ENCODE data around the gene SLC25A3. TPM values are rescaled to one million over a fixed set of nuclear protein-coding genes. Genes with fewer than 3 reads are reported as not detected.

The SLC25A3 gene
- total and polyA plus RNA-seq, 2 of the 13 experiments (the other 11 are each of a cell fraction or from before 2014, with no cell fraction given) = 292 to 829 TPM

GRCh38 chr12:98574110-98574509, 19.4 kb upstream of the SLC25A3 start:
- ATAC-seq (peak; percentile 86), FAIRE-seq (peak; percentile 56), DNase-seq (ENCODE audit: low spot score) (peak; percentile 79)
- WGBS (ENCODE audit: low lambda C conversion rate) = 0% methylated on average over 1 of the region's 1 CpG
- H3K4me1 ChIP-seq (ENCODE audit: insufficient read depth, low read length) = peaks cover 38% of the 10 kb centered on the region
- peak overlapping the region; percentile 55 for H3K27ac ChIP-seq (ENCODE audit: extremely low read length, insufficient read depth, low read length)
- intact Hi-C loops (cut with micrococcal nuclease; ENCODE audit: unreplicated experiment) (no loop called here), in situ Hi-C loops (cut with HindIII; ENCODE audit: extremely low pct_ligation_motif_present, low pct_unique_long_range_greater_than_20kb) (no loop called here)
- no peaks in the 10 kb centered on the region for H3K27me3 ChIP-seq (ENCODE audit: control insufficient read depth in 1 of 2, insufficient read depth in 2 of 2, low read length in 2 of 2)
- H3K36me3 ChIP-seq (replicated peaks in 1 of 2; ENCODE audit: control insufficient read depth in 1 of 2, insufficient read depth in 2 of 2, low read length in 2 of 2) = no peaks in the 10 kb centered on the region
- POLR2A ChIA-PET = interaction anchor here (1.4 kb wide), 1 partner anchor 19 kb away, joined by 5 read pairs; the partner anchor contains the start of gene SLC25A3
- H4K20me1 ChIP-seq (ENCODE audit: insufficient read depth, low read length) = no peaks in the 10 kb centered on the region
- no peaks in the 10 kb centered on the region for H3K79me2 ChIP-seq (ENCODE audit: insufficient read depth, low read length)
- H3K9me3 ChIP-seq (ENCODE audit: low read length) = no peaks in the 10 kb centered on the region
- H3K4me3 ChIP-seq (replicated peaks in 1 of 3; ENCODE audit: insufficient read depth in 1 of 3, low read depth in 2 of 3, low read length in 3 of 3) = no peak overlapping the region; a peak in 1 of 6 replicates
- no peak overlapping the region for H3K9ac ChIP-seq (ENCODE audit: insufficient read depth, low read depth, low read length)
- no TSS peak for BruUV-seq (replicated peaks)
- H3K4me2 ChIP-seq (ENCODE audit: low read depth, low read length) = peak overlapping the region; percentile 55
- CTCF ChIA-PET (ENCODE audit: low intra/inter-chr PET ratio, low total read pairs) = no interaction called here
- H2AFZ ChIP-seq (ENCODE audit: low read length) = no peak overlapping the region
- TF ChIP-seq SNAPC2 (CRISPR knock-in tag; IDR thresholded peaks at IDR 0.05) (no peak), MTERF4 (CRISPR knock-in tag; IDR thresholded peaks at IDR 0.05) (no peak), MLX (CRISPR knock-in tag; IDR thresholded peaks at IDR 0.05) (0 out of 2 replicates have a peak, but pooled peaks have one; percentile 21), MEF2D (CRISPR knock-in tag; IDR thresholded peaks at IDR 0.05) (peak; percentile 97), RXRB (CRISPR knock-in tag; IDR thresholded peaks at IDR 0.05; ENCODE audit: borderline replicate concordance) (0 out of 2 replicates have a peak, but pooled peaks have one; percentile 18), ZFP36 (IDR thresholded peaks at IDR 0.05; ENCODE audit: borderline replicate concordance, low read depth, low read length, partially characterized antibody) (no peak), CHD4 (IDR thresholded peaks at IDR 0.05; ENCODE audit: borderline replicate concordance, low read length) (no peak), GATAD2A (CRISPR knock-in tag; IDR thresholded peaks at IDR 0.05) (peak; percentile 74), NR2F2 (IDR thresholded peaks at IDR 0.05; ENCODE audit: borderline replicate concordance, low read depth) (0 out of 2 replicates have a peak, but pooled peaks have one; percentile 17), ZNF772 (CRISPR knock-in tag; IDR thresholded peaks at IDR 0.05) (no peak), FOXA1 (IDR thresholded peaks at IDR 0.05) (no peak), FOXA1 (CRISPR knock-in tag; IDR thresholded peaks at IDR 0.05) (0 out of 2 replicates have a peak, but pooled peaks have one; percentile 28), FOXA3 (CRISPR knock-in tag; IDR thresholded peaks at IDR 0.05) (peak; percentile 67), ZNF672 (CRISPR knock-in tag; IDR thresholded peaks at IDR 0.05) (no peak), SMAD3 (CRISPR knock-in tag; IDR thresholded peaks at IDR 0.05) (no peak), ASH2L (IDR thresholded peaks at IDR 0.05; ENCODE audit: insufficient read length, low read depth, low read length) (peak; percentile 36)
- TF ChIP-seq, protein P1, sequence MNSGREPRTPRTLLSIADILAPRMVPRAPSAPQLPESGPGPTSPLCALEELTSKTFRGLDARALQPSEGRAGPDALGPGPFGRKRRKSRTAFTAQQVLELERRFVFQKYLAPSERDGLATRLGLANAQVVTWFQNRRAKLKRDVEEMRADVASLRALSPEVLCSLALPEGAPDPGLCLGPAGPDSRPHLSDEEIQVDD (CRISPR knock-in tag; IDR thresholded peaks at IDR 0.05; ENCODE audit: borderline replicate concordance) = no peak
- TF ChIP-seq, protein P2, sequence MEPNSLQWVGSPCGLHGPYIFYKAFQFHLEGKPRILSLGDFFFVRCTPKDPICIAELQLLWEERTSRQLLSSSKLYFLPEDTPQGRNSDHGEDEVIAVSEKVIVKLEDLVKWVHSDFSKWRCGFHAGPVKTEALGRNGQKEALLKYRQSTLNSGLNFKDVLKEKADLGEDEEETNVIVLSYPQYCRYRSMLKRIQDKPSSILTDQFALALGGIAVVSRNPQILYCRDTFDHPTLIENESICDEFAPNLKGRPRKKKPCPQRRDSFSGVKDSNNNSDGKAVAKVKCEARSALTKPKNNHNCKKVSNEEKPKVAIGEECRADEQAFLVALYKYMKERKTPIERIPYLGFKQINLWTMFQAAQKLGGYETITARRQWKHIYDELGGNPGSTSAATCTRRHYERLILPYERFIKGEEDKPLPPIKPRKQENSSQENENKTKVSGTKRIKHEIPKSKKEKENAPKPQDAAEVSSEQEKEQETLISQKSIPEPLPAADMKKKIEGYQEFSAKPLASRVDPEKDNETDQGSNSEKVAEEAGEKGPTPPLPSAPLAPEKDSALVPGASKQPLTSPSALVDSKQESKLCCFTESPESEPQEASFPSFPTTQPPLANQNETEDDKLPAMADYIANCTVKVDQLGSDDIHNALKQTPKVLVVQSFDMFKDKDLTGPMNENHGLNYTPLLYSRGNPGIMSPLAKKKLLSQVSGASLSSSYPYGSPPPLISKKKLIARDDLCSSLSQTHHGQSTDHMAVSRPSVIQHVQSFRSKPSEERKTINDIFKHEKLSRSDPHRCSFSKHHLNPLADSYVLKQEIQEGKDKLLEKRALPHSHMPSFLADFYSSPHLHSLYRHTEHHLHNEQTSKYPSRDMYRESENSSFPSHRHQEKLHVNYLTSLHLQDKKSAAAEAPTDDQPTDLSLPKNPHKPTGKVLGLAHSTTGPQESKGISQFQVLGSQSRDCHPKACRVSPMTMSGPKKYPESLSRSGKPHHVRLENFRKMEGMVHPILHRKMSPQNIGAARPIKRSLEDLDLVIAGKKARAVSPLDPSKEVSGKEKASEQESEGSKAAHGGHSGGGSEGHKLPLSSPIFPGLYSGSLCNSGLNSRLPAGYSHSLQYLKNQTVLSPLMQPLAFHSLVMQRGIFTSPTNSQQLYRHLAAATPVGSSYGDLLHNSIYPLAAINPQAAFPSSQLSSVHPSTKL (CRISPR knock-in tag; IDR thresholded peaks at IDR 0.05) = peak; percentile 56; the same call in 1 of the 2 replicates

Measured in HepG2 (cell line).